NT2/D1 (cell line): ENCODE measurements around the gene NME7.

Experiments
- DNase-seq: peaks from one replicate; pipeline ENCODE4 v3.0.0-alpha.2; 2011; ENCODE audit warnings: low read depth, low spot score
- H3K27me3 ChIP-seq: 2 replicates; pipeline ENCODE4 v1.6.0; 2011; ENCODE audit warnings: mild to moderate bottlenecking; ENCODE audit not compliant: insufficient read length, insufficient read depth
- H3K36me3 ChIP-seq: 2 replicates; pipeline ENCODE4 v1.6.1; 2011; ENCODE audit warnings: mild to moderate bottlenecking, low read length, mixed read lengths; ENCODE audit not compliant: insufficient read depth, insufficient read length
- H3K4me1 ChIP-seq: 2 replicates; pipeline ENCODE4 v1.5.1; 2011; ENCODE audit not compliant: insufficient read depth, insufficient read length
- H3K4me3 ChIP-seq: 2 replicates; pipeline ENCODE4 v1.5.1; 2011; ENCODE audit warnings: low read depth; ENCODE audit not compliant: insufficient read length
- H3K9ac ChIP-seq: 2 replicates; pipeline ENCODE4 v1.6.0; 2011; ENCODE audit warnings: low read depth; ENCODE audit not compliant: insufficient read length
- H3K9me3 ChIP-seq: 2 replicates; pipeline ENCODE4 v1.5.1; 2011; ENCODE audit warnings: mild to moderate bottlenecking, low read length; ENCODE audit not compliant: insufficient read depth
- SUZ12 ChIP-seq: IDR thresholded peaks from 2 replicates; pipeline ENCODE4 v1.6.1; 2011; ENCODE audit not compliant: insufficient read length, insufficient read depth; ENCODE audit errors: extremely low read depth
- YY1 ChIP-seq: IDR thresholded peaks from 2 replicates; pipeline ENCODE4 v1.6.1; 2011; ENCODE audit not compliant: insufficient read length, insufficient read depth
- ZNF274 ChIP-seq: IDR thresholded peaks from 2 replicates; pipeline ENCODE4 v1.6.1; 2011; ENCODE audit warnings: mild to moderate bottlenecking, low read depth, low read length

NME7 gene

DNA sequence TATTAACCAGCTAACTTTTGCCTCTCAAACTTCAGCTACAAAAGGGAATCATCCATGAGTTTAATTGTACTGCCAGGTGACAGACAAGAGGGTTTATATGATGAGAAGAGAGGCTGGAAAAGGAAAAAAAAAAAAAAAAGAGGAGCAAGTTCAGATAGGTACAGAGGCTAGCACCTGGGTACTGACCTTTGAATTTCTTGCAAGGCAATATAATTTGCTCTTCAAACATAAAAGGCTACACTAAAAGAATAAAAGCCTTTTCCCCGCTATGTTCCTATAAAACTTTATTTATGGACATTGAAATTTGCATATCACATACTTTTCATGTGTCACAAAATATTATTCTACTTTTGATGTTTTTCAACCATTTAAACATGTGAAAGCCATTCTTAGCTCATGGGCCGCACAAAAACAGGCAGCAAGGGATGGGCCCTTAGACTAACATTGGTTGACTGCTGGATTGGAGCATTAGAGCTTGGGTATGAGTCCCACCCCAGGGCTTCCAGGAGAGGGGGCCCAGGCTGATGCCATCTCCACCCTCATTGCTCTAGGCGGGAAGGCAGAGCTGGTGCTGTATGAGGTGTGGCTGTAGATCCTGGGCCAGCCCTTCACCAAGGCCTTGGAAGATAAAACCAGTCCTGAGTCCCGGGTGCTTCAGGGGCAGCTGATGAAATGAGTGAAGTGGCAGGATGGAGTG, 216.8 kb downstream of the NME7 start:
- Histone ChIP-seq H3K9me3 (no peaks in the 10 kb centered on the region), H3K4me1 (no peaks in the 10 kb centered on the region), H3K4me3 (no peak overlapping the region), H3K27me3 (no peaks in the 10 kb centered on the region), H3K9ac (no peak overlapping the region), H3K36me3 (no peaks in the 10 kb centered on the region)
- TF ChIP-seq ZNF274 (no peak), YY1 (no peak), SUZ12 (no peak)
- no peak for DNase-seq

DNA sequence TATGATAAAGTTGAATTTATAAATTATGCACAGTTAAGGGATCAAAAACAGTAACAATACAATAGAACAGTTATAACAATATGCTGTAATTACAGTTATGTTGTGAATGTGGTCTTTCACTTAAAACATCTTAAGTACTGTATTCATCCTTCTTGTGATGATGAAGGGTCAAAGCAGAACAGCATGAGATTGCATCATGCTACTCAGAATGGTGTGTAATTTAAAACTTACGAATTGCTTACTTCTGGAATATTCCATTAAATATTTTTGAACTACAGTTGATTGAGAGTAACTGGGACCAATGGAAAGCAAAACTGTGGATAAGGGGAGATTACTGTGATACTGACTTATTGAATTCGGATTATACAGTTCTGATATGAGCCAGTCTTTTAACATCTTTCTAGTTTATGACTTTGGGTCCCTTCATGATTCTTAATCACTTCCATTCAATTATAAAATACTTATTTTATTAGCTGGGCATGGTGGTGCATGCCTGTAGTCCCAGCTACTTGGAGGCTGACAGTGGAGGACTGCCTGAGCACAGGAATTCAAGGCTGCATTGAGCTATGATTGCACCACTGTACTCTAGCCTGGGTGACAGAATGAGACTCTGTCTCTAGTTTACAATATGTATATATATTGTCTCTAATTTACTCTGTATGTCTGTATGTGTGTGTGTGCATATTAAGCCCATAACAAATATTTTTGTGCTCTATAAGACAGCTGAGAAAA, 217.9 kb downstream of the NME7 start:
- Histone ChIP-seq H3K27me3 (no peaks in the 10 kb centered on the region), H3K36me3 (no peaks in the 10 kb centered on the region), H3K4me3 (no peak overlapping the region), H3K9ac (no peak overlapping the region), H3K9me3 (no peaks in the 10 kb centered on the region), H3K4me1 (no peaks in the 10 kb centered on the region)
- DNase-seq, result no peak
- TF ChIP-seq ZNF274 (no peak), YY1 (no peak), SUZ12 (no peak)

DNA sequence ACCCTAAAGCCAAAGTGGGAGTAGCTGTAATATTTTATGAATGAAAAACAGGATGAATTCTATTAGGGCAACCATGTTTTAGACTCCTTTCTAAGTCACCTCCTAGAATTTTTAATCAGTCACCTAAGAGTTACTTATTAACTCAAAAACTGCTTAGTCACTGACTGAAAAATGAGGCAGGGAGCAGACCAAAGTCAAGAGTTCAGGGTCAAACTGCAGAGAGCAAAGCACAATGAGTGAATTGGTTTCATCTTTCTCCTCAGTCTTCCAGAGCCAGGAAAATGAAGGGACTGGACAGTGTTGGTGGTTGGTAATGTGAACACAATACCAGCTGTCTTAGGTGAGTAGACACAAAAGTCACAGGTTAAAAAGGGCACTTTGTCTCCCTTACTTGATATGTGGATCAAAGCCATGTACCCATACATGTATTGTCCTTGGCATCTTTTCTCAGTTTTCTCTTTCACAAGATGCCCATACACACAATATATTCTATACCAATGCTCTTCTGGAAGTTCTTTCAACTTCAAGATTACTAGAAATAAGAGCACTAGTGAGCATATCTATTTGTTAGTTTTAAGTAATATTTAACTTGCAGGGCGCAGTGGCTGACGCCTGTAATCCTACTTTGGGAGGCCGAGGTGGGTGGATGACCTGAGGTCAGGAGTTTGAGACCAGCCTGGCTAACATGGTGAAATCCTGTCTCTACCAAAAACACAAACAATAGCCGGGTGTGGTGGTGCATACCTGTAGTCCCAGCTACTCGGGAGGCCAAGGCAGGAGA, 218.9 kb downstream of the NME7 start:
- TF ChIP-seq SUZ12 (no peak), YY1 (no peak), ZNF274 (no peak)
- no peak for DNase-seq
- no peak overlapping the region for H3K4me3 ChIP-seq
- no peaks in the 10 kb centered on the region for H3K4me1 ChIP-seq
- no peaks in the 10 kb centered on the region for H3K9me3 ChIP-seq
- no peaks in the 10 kb centered on the region for H3K27me3 ChIP-seq
- no peaks in the 10 kb centered on the region for H3K36me3 ChIP-seq
- H3K9ac ChIP-seq, result no peak overlapping the region

DNA sequence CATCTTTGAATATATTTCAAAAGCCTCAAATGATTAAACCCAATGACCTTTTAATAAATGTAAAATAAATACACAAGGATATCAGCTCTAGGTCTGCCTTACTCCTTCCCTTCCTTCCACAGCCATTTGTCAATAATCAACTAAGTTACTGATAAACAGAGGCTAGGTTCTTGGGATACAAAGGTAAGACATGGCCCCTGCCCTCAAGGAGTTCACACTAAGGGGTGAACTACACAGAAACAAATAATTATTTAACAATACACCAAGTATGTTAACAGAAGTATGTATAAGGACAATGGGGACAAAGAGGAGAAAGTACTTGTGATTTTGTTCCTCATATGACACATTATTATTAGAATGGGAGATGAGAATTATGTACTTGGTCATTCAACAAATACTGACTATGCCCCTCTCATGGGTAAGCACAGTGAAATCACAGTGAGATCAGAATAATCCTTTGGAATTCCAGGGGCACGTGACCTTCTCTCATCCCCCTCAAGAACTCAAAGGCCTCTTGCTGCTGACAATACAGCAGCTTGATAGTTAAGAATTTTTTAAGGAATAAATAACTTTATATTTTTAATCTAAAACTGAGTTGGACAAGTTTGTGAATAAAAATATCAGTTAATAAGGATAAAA, 220.9 kb downstream of the NME7 start:
- peak; percentile 9 for DNase-seq
- Histone ChIP-seq H3K4me1 (no peaks in the 10 kb centered on the region), H3K9ac (no peak overlapping the region), H3K4me3 (no peak overlapping the region), H3K36me3 (no peaks in the 10 kb centered on the region), H3K27me3 (no peaks in the 10 kb centered on the region), H3K9me3 (no peaks in the 10 kb centered on the region)
- TF ChIP-seq YY1 (no peak), ZNF274 (no peak), SUZ12 (no peak)

DNA sequence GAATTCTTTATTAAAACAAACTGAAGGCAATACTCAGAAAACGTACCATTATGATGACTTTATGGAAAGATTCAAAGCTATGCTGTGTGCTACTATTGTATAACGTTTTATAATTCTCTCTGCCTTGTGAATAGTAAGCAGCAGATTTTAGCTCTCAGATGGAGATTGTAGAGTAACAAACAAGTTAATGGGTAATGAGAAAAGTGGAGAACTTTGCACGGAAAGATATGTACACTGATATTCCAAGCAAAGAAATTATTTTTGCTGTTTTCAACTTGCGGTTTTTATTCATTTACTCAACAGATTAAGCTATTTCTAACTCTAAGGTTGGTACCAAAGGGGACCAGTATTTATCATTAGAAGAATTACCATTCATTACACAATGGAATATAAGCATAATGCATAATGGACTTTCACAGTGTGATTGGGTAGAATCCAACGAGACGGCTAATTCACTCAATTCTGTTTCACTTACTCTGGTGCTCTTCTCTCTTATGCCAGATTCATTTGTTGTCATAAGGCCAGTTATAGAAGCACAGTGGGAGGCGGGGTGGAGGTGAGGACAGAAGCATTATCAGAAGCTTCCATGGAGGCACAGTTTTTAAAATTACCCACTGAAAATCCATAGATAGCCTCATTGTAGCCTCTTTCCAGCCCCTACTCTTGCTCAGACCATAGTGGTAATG, 222.5 kb downstream of the NME7 start:
- H3K4me3 ChIP-seq, result no peak overlapping the region
- DNase-seq, result no peak
- H3K9me3 ChIP-seq, result no peaks in the 10 kb centered on the region
- H3K9ac ChIP-seq, result no peak overlapping the region
- no peaks in the 10 kb centered on the region for H3K36me3 ChIP-seq
- no peak for TF ChIP-seq YY1
- no peak for TF ChIP-seq ZNF274
- no peak for TF ChIP-seq SUZ12
- H3K27me3 ChIP-seq, result no peaks in the 10 kb centered on the region
- H3K4me1 ChIP-seq, result no peaks in the 10 kb centered on the region

DNA sequence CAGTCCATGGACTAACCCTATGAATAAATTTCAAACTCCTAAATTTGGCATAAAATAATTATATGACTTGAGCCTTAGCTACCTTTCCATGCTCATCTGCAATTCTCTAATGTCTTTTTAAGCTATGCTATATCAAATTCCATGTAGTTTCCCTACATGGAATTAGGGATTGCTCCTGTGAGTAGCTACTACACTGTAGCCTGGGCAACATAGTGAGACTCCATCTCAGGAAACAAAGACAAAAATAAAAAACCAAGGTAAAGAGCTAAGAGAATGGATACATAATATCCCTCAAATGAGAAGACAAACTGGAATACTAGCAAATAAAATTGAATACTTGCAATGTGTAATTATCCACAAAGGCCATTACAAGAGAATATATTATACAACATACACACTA, 223.6 kb downstream of the NME7 start:
- H3K4me3 ChIP-seq, result no peak overlapping the region
- TF ChIP-seq YY1 (no peak), ZNF274 (no peak), SUZ12 (no peak)
- no peaks in the 10 kb centered on the region for H3K4me1 ChIP-seq
- H3K36me3 ChIP-seq, result no peaks in the 10 kb centered on the region
- no peak overlapping the region for H3K9ac ChIP-seq
- DNase-seq, result no peak
- H3K9me3 ChIP-seq, result no peaks in the 10 kb centered on the region
- H3K27me3 ChIP-seq, result no peaks in the 10 kb centered on the region
